ENCODE measurements around the gene THAP4.
"Not testable (repeated sequence)": the region's sequence is repeated elsewhere in the genome, so short reads cannot be mapped to it uniquely, and the experiment has no call there.

THAP4 gene

DNA sequence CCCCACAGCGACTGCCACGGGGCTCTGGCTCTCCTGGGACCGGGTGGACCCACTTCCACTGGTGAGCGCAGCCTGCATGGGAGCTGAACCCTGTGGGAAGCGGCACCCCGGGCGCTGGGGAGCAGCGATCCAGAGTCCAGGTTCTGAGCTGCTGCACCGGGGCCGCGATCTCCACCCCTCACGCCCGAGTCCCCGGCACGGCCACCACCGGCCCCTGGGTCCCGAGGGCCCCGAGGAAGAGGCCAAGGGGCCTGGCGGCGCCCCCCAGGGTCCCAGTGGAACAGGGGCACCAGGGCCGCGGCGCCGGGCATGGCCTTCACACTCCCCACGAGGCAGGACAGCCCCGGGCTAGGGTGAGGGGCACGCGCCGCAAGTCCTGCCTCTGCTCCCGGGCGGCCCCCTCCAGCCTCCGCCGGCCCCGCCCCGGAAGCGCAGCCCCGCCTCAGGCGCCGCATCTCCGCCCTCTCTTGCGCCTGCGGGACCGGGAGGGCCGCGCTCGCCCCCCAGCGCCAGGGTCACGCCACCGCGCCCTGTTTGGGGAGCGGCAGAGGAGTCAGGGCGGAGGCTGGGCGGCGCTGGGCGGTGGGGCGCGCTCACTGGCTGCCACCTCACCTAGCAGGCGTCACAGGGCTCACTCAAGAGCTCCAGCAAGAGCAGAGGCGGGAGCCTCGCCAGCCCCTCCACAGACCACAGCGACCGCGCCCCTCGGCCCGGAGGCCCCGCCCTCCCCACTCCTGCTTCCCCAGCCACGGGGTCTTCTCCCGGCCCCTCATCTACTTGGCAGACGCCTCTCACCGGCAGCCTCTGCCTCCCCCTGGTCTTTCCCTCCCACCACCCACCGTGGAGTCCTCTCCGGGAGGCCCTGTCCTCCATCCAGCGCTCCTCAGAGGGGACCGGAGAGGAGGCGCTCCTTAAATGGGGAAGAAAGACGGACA, 26.8 kb downstream of the THAP4 start:
- peak; percentile 93 for DNase-seq

- DNase-seq = no peak
Observed at GRCh38 chr2:241608881-241609280, 28.1 kb downstream of the THAP4 start.

- no peak for DNase-seq
Observed at GRCh38 chr2:241607162-241607885, 29.6 kb downstream of the THAP4 start.

DNA sequence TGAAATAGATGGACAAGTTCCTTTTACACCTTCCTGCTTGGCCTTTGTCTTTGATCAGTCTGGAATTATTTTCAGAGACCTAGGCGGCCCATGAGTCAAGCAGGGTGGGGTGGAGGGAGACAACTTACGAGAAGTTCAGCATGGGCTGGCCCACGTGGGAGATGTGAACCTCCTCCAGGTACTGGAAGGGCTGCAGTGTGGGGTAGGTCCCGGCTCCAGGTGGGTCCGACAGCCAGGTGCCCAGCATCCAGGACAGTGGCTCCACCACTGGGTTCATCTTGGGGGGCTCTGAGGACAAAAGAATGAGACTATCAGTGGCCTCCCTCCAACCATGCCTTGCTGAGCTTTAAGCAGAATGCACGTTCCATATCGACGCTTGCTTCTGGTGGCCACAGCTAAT, 30.8 kb downstream of the THAP4 start:
- DNase-seq = no peak

GRCh38 chr2:241603686-241604085, 33.3 kb downstream of the THAP4 start:
- DNase-seq = no peak

GRCh38 chr2:241602720-241603119, 34.2 kb downstream of the THAP4 start:
- DNase-seq = no peak

DNA sequence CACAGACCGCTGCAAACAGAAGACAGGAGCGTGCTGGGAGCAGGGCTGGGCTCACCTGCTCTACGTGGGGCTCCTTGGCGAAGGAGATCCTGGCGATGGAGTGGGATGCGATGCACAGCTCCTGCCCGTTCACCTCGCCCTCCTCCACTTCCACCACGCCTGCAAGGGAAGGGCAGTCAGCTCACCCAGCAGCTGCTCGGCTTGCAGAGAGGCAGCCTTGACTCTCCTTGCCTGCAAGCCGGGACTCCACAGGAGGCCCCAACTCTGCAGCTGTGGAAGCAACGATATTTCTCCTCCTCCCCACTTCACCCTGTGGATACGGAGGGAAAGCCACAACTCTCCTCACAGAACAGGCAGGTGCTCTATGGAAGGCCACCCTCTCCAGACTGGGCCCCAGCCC, 35.1 kb downstream of the THAP4 start:
- no peak for DNase-seq

DNA sequence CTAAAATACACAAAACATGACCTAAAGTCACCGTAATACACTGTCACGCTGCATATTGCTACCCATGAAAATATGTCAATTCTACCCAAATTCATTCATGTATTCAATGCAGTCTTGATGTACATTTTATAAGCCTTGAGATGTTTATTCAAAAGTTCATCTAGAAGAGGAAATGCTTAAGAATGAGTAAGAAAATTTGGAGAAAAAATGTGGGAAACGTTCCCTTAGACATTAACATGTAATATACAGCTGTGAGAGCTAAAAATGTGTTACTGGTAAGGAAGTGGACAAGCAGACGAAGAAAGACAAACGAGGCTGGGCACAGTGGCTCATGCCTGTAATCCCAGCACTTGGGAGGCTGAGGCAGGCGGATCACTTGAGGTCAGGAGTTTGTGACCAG, 37.3 kb downstream of the THAP4 start:
- no peak for DNase-seq

GRCh38 chr2:241598487-241598886, 38.5 kb downstream of the THAP4 start:
- DNase-seq = peak; percentile 20

DNA sequence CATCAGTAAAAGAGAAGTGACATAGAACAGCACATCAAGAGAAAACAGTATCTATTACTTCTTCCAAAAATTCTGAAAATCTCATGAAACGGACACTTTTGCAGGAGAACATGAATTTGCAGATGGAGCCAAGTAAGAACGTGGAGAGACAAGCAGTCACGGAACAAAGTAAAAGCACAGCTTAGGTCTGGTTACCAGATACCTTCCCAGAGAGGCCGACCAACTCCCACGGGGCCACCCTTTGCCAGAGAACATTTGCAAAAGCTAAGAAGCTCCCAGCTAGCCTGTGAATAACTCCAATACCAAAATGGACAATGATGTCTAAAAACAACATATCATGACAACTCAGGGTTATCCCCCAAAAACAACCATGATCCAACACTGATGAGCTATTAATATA, 38.9 kb downstream of the THAP4 start:
- no peak for DNase-seq

GRCh38 chr2:241597561-241597960, 39.4 kb downstream of the THAP4 start:
- DNase-seq = no peak

DNA sequence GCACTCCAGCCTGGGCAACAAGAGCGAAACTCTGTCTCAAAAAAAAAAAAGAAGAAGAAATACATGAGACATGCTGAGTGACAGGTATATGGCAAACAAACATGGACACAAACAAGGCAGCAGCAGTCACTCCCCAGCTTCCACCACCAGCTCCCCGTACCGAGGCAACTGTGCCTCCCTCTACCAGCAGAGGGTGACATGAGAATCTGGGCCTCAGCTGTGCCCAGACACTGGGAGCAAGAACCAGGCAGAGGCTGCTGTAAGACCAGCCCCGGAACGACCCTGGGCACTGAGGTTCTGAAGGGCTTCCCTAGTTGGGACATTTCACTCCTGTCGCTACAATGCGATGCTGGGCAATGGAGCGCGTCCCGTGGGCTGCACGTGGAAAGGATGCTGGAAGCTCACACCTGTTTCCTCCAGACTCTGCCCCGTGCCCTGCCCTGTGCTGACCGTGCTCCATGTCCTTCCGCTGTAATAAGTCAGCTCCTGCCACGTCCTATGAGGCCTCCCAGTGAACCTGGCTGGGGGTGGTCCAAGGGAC, 41.3 kb downstream of the THAP4 start:
- DNase-seq = no peak

DNA sequence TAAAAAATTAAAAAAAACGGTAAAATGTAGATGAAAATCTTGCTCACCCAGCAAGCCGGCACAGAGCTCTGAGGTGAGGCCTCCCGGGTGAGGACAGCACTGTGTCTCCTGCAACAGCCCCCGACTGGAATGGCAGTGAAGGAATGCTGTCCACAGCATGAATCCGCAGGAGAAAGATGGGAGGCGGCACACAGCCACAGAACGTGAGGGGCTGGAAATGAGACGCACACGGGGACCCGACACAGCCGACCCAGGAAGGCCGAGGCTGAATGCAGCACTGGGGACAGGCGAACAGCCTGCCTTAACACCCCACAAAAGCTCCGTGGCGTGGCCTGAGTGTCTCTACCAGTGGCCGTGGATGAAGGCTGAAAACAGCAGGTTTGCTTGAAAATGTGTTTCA, 43.7 kb downstream of the THAP4 start:
- DNase-seq = no peak

- no peak for DNase-seq
Observed at GRCh38 chr2:241592126-241592845, 44.7 kb downstream of the THAP4 start.

GRCh38 chr2:241590496-241591455, 46.2 kb downstream of the THAP4 start:
- DNase-seq = not testable (repeated sequence)

GRCh38 chr2:241589863-241590262, 47.1 kb downstream of the THAP4 start:
- not testable (repeated sequence) for DNase-seq

DNA sequence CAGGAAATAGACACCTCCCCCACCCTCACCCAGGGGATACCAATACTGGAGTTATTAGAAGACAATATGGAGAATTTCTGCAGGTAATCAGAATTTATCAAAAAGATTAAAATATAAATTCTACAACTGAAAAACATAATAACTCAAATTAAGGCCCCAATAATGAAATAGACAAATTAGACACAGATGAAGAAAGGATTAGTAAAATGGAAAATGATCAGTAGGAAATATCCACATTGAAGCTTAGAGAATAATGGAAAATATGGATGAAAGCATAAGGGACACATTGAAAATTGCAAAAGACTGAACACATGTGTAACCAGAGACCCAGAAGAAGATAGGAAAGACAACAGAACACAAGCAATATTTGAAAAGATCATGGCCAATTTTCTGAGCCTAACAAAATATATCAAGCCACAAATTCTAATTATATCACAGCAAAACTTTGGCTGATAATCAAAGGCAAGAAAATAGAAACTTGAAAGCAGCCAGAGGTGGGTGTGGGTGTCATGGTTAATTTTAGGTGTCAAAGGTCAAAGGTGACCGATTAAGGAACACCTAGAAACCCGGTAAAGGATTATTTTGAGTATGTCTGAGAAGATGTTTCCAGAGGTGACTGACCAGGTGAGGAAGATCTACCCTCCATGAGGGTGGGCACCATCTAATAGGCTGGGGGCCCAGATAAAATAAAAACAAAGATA, 50.2 kb downstream of the THAP4 start:
- no peak for DNase-seq

DNA sequence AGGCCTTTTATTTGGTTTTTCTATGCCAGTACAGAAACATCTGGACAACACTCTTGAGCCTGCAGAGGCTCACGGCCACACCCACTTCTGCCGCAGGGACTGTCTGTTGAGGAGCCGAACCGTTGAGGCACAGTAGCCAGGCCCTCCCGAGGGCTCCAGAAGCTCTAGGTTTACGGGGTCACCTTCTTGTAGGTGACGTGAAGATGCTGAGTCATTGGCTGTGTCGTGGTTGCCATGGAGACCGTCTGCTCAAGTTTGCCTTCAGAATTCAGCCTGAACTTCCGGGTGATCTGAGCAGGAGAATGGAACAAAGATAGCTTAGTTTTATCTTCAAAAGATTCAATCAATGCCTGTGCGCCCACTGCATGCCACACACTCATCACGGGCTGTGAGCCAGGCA, 52.5 kb downstream of the THAP4 start:
- DNase-seq = no peak

DNA sequence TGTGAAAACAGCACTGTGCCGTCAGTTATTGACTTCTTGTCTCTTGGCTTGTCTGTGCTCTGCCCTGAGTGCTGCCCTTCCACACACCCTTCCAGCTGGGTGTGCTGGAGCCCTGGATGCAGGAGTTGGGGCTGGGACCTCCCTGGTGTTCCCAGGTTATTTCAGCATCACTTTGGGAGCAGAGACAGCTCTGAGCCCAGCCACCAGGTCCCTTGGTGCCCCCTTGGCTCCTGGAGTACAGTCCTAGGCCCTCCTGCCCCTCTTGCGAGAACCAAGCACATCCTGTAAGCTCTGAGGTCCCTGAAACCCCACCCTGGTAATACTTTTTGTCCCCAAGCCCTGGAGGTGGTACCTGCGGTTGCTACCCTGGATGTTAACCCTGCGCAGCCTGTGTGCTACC, 54.2 kb downstream of the THAP4 start:
- DNase-seq = no peak

- no peak for DNase-seq
Observed at GRCh38 chr2:241582328-241582727, 54.6 kb downstream of the THAP4 start.

GRCh38 chr2:241579281-241579680, 57.7 kb downstream of the THAP4 start:
- no peak for DNase-seq

Data from CD4-positive, alpha-beta T cell treated with Interleukin-12 subunit alpha and Interleukin-12 subunit beta, for 1 hour (primary cell).